ENCODE results near the gene CCL27. TPM values are rescaled to one million over a fixed set of nuclear protein-coding genes. Genes with fewer than 3 reads are reported as not detected.

Gene CCL27
- total RNA-seq, 1 donor from 2014 or later = 1.1 TPM

GRCh38 chr9:34637356-34638137, 24.9 kb downstream of the CCL27 start, which contains the start of gene SIGMAR1:
TSS of gene SIGMAR1 (minus strand) at chr9:34637787. CDS start at chr9:34637697, 90 bp downstream.
- H3K4me1 Mint-ChIP-seq (ENCODE audit: unreplicated experiment) = peaks cover 22% of the 10 kb centered on the region
- no peaks in the 10 kb centered on the region for H3K36me3 Mint-ChIP-seq
- H3K27ac Mint-ChIP-seq = peak within 1 kb of the TSS; percentile 76
- TF ChIP-seq CTCF (conservative IDR thresholded peaks at IDR 0.05) = no peak
- H3K9me3 Mint-ChIP-seq = no peaks in the 10 kb centered on the region
- H3K27me3 Mint-ChIP-seq = peaks cover 3% of the 10 kb centered on the region
- peak; percentile 94 for DNase-seq (ENCODE audit: extremely low spot score, unreplicated experiment)
- peak within 1 kb of the TSS; percentile 91 for H3K4me3 Mint-ChIP-seq

- no peak for DNase-seq (ENCODE audit: extremely low spot score, unreplicated experiment)
- Mint-ChIP-seq H3K27ac (peak overlapping the region; percentile 37), H3K4me1 (ENCODE audit: unreplicated experiment) (peaks cover 22% of the 10 kb centered on the region), H3K4me3 (peak overlapping the region; percentile 91), H3K27me3 (peaks cover 9% of the 10 kb centered on the region), H3K36me3 (no peaks in the 10 kb centered on the region), H3K9me3 (no peaks in the 10 kb centered on the region)
- no peak for TF ChIP-seq CTCF (conservative IDR thresholded peaks at IDR 0.05)
These were observed 25.6 kb downstream of the CCL27 start for GRCh38 chr9:34636791-34637355.

GRCh38 chr9:34635556-34635955, 26.9 kb downstream of the CCL27 start:
- H3K4me3 Mint-ChIP-seq = peak overlapping the region; percentile 77

GRCh38 chr9:34634551-34635248, 27.8 kb downstream of the CCL27 start:
- DNase-seq (ENCODE audit: extremely low spot score, unreplicated experiment) = no peak
- Mint-ChIP-seq H3K27me3 (peaks cover 30% of the 10 kb centered on the region), H3K4me3 (peak overlapping the region; percentile 52), H3K9me3 (no peaks in the 10 kb centered on the region), H3K36me3 (no peaks in the 10 kb centered on the region), H3K27ac (no peak overlapping the region), H3K4me1 (ENCODE audit: unreplicated experiment) (peaks cover 22% of the 10 kb centered on the region)
- no peak for TF ChIP-seq CTCF (conservative IDR thresholded peaks at IDR 0.05)

More at GRCh38 chr9:34635556-34635955, 26.9 kb downstream of the CCL27 start:
- DNase-seq (ENCODE audit: extremely low spot score, unreplicated experiment) = no peak
- no peak for TF ChIP-seq CTCF (conservative IDR thresholded peaks at IDR 0.05)
- no peaks in the 10 kb centered on the region for H3K9me3 Mint-ChIP-seq
- H3K4me1 Mint-ChIP-seq (ENCODE audit: unreplicated experiment) = peaks cover 22% of the 10 kb centered on the region
- H3K36me3 Mint-ChIP-seq = no peaks in the 10 kb centered on the region
- H3K27ac Mint-ChIP-seq = no peak overlapping the region
- peaks cover 22% of the 10 kb centered on the region for H3K27me3 Mint-ChIP-seq

- no peaks in the 10 kb centered on the region for H3K9me3 Mint-ChIP-seq
- DNase-seq (ENCODE audit: extremely low spot score, unreplicated experiment) = no peak
- peak; percentile 93 for TF ChIP-seq CTCF (conservative IDR thresholded peaks at IDR 0.05)
- no peak overlapping the region for H3K27ac Mint-ChIP-seq
- H3K27me3 Mint-ChIP-seq = peaks cover 37% of the 10 kb centered on the region
- H3K4me1 Mint-ChIP-seq (ENCODE audit: unreplicated experiment) = peaks cover 26% of the 10 kb centered on the region
- H3K36me3 Mint-ChIP-seq = no peaks in the 10 kb centered on the region
- peak overlapping the region; percentile 65 for H3K4me3 Mint-ChIP-seq
These were observed 28.5 kb downstream of the CCL27 start for GRCh38 chr9:34633851-34634550.

Measured in type B pancreatic cell (in vitro differentiated cells).